Renal pelvis (tissue), 4 donors: ENCODE data around the gene PPP1R1B. TPM values are rescaled to one million over a fixed set of nuclear protein-coding genes. Genes with fewer than 3 reads are reported as not detected.

Source experiments
- DNase-seq: peaks from one replicate; pipeline ENCODE4 v3.0.0-alpha.2; 2013
- polyA plus RNA-seq, 3 donors: library from polyadenylated mRNA; unstranded; fragments of 120-200 nt; gene quantifications; one replicate each; pipeline ENCODE4 v1.2.1, GENCODE V29; 2013; ENCODE audit not compliant: insufficient read length in 3 of 3

The PPP1R1B gene
- polyA plus RNA-seq, 3 donors = 9.1 to 13.6 (median 12.2) TPM

DNA sequence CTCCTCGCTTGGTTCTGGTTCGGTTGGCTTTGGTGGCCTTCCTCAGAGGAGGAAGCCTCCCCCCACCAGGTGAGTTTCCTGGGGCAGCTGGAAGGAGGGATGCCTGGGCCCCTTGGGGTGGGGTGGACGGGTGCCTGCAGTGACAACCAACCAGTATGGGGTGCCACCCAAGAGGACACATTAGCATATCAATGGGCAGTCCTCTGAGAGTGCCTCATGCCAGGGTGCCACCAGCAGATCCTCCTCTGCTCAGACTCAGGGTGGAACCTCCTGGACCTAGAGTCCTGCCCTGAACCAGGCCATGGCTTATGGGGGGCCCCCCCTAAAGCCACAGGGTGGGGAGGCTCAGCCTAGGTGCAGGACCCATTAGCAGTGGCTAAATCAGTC, 2.7 kb downstream of the PPP1R1B start:
- DNase-seq = no peak

- no peak for DNase-seq
Observed at GRCh38 chr17:39629898-39630297, 3.1 kb downstream of the PPP1R1B start.

DNA sequence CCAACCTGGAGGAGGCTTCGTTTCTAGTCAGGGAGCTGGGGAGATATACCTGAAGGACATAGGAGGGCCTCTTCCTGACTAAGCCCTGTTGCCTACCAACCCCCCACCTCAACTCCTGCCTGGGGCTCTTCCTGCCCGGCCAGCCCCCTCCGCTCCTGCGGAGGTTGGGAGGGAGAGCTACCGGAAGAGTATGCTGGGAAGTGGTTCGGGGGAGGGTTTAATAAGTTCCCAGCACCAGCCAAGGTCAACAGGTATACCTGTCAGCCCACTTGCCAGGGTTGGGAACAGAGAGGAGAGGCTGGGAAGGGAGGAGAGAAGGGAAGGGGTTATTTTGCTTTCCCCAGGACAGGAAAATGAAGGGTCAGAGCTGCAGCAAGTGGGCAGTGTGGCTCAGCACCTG, 4.7 kb downstream of the PPP1R1B start:
- DNase-seq = no peak

DNA sequence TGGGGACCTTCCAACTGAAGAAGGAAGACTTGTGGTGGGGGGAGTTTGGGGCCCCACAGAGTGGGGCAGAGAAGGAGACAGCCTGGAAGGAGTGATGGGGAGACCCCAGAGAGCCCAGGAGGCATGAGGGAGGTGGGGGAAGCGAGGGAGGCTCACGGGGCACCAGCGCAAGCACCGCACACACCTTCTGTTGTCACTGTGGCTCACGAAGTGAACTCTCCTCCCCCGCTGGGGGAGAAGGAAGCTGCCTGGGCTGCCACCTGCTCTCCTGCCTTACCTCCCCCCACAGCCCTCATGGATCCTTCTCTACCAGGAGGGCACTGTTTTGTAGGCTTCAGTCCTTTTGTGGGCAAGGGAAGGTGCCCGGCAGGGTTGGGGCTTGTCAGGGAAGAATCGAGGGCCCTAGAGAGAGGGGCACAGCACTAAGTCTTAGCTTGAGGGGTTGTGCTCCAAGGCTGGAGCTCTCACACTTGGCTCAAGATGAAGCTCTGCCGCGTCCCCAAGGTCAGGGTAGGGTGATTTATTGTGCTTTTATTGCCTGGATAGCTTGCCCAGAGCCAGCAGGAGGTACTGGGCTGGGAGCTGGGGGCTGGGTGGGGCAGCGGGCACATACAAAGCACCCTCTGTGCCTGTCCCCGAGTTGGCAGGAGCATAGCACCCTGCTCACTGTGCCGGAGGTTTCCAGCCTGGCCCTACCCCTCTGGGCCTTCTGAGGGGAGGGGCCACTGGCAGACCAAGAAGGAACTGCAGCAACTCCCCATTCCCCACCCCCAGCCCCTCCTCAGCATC, 5.6 kb downstream of the PPP1R1B start:
- DNase-seq = no peak

DNA sequence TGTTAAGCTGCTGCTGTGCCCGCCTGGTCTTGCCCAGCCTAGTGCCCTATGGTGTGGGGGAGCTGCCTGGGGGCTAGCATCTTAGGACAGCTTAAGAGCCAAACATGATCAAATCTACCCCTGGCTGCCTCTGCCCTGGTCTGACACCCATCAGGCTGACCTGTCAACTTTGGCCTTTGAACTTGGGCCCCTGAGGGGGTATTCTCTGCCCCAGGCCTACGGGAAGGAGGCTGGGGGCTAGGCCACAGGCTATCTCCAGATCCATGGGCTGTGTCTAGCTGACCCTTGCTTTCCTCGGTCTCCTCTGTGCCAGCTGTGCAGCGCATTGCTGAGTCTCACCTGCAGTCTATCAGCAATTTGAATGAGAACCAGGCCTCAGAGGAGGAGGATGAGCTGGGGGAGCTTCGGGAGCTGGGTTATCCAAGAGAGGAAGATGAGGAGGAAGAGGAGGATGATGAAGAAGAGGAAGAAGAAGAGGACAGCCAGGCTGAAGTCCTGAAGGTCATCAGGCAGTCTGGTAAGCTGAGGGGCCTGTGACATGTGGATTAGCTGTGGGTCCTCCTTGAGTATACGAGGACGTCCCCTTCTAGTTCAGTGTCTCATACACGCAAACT, 6.9 kb downstream of the PPP1R1B start:
- DNase-seq = no peak

DNA sequence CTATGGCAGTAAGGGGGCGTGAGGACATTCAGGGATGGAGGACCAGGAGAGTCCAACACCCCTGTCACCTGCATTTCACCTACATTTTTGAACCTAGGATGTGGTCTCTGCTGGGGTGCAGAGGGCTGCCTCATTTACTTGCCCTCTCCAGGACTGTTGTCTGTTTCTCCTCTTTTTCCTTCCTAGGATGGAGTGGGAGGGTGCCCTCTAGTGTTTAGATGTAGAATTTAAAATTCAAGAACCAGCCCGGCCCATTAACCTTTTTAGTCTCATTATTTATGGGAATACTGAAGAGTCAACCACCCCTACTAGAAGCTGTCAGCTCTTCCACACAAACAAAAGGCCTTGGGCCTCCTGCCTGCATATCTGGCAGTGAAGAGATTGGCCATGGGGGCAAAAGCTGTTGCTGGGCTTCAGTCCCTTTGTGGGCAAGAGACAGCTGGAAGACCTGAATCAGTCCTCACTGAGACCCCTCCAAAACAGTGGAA, 7.7 kb downstream of the PPP1R1B start:
- peak; percentile 72 for DNase-seq

DNA sequence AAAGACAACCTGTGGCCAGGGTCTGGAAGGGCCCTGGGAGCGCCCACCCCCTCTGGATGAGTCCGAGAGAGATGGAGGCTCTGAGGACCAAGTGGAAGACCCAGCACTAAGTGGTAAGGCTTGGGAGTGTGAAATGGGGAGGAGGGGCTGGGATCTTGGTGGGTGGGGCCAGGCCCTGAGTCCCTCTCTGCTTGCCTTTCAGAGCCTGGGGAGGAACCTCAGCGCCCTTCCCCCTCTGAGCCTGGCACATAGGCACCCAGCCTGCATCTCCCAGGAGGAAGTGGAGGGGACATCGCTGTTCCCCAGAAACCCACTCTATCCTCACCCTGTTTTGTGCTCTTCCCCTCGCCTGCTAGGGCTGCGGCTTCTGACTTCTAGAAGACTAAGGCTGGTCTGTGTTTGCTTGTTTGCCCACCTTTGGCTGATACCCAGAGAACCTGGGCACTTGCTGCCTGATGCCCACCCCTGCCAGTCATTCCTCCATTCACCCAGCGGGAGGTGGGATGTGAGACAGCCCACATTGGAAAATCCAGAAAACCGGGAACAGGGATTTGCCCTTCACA, 8.9 kb downstream of the PPP1R1B start:
- no peak for DNase-seq

DNA sequence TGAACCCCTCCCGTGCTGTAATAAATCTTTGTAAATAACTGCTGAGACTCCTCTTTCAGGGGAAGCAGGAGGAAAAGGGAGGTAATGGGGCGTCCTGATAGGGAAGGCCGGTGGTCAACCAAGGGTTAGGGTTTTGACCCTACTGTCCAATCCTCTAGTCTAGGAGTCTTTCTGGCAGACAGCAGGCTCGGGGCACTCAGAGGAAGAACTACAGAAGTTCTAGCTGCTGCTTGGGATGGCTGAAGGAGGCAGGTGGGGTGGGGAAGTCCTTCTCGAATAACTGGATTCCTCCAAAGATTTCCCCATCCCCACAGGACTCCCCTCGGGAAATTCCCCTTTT, 9.8 kb downstream of the PPP1R1B start:
- DNase-seq = no peak

DNA sequence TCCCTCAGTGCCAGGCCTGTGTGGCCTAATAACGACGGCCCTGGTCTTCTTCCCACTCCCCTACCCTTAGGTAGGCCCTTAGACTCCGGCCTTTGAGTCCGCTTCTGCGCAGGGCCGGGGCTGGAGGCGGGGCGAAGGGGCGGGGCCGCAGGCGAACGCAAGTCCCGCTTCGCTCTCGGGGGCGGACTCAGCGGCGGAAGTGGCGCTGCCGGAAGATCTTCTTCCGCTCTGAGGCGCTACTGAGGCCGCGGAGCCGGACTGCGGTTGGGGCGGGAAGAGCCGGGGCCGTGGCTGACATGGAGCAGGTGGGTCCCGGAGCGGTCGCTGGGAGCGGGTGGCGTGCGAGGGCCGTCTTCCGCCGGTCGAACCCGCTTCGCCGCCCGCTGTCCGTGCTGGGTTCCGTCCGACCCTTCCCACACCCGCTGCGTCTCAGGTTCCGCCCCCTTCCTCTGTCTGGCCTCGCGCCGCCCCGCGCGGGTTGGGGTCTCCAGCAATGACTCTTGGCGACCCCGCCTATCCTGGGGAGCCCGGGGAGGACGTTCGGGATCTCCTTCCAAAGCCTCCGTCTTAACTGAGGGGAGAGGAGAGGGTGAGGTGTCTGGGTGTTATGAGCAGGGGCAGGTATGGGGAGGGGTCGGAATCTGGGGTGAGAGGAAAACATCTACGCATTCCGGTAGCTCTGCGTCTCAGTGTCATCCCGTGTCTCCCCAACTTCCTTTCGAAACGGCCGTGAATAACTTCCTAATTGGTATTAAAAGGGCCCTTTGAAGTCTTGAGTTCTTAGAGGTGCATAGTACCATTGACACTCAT, 10.4 kb downstream of the PPP1R1B start, which contains the start of gene STARD3:
TSS of gene STARD3 (plus strand) at position 218 of the 810 bp plus-strand sequence. CDS start 16,388 bp downstream, outside the sequence.
- DNase-seq = peak; percentile 88

- DNase-seq = no peak
Observed at GRCh38 chr17:39638317-39638716, 11.6 kb downstream of the PPP1R1B start.

GRCh38 chr17:39639043-39639442, 12.3 kb downstream of the PPP1R1B start:
- DNase-seq = no peak

GRCh38 chr17:39639566-39640458, 13.1 kb downstream of the PPP1R1B start:
- DNase-seq = no peak

GRCh38 chr17:39640591-39641031, 13.9 kb downstream of the PPP1R1B start:
- DNase-seq = no peak

- no peak for DNase-seq
Observed at GRCh38 chr17:39641097-39641496, 14.3 kb downstream of the PPP1R1B start.

GRCh38 chr17:39641883-39642282, 15.1 kb downstream of the PPP1R1B start:
- DNase-seq = no peak

- DNase-seq = no peak
Observed at GRCh38 chr17:39642291-39643074, 15.7 kb downstream of the PPP1R1B start.

DNA sequence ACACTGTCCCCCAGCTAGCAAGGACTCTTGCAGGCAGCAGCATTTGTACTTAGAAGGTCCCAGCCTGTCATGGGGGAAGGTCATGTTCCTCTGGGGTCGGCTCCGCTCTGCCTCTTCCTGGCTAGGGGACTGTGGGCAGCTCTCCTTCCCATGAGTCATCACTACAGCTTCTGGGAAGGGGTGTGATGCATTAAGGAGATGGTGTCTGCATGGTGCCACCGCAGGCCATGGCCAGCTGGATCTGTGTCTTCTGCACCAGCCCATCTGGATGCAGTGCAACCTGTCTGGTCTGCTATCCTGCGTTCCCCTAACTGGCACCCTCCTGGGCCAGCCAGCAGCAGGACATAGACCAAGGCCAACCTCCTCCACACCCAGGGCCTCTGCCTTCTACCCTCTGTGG, 16.5 kb downstream of the PPP1R1B start:
- no peak for DNase-seq

- DNase-seq = no peak
Observed at GRCh38 chr17:39647256-39647655, 20.5 kb downstream of the PPP1R1B start.

- no peak for DNase-seq
Observed at GRCh38 chr17:39648616-39649366, 22.0 kb downstream of the PPP1R1B start.
